IMR-90 (cell line): ENCODE results near the gene PBX4. TPM values are rescaled to one million over a fixed set of nuclear protein-coding genes. Genes with fewer than 3 reads are reported as not detected.

Experiments used
- polyA plus RNA-seq, 3 experiments: library from polyadenylated mRNA; depleted of rRNA; stranded (reverse); fragments of >200 nt; gene quantifications; 2 replicates each; pipeline ENCODE4 v1.2.3, GENCODE V29; 2012; ENCODE audit warnings: low replicate concordance in 1 of 3
- total RNA-seq: library from RNA; depleted of rRNA; stranded (reverse); fragments of >200 nt; gene quantifications from 2 replicates; pipeline ENCODE4 v1.2.3, GENCODE V29; 2012; rRNA removed

Gene PBX4
- total and polyA plus RNA-seq, 2 of the 4 experiments (the other 2 are of a cell fraction): 0.90 to 2.9 TPM

Other genes starting within 250 kb of the PBX4 start
- gene GATAD2A, start 213.0 kb downstream of the PBX4 start, total RNA-seq: 23.5 and 32.8 TPM in 2 replicates
- gene GATAD2A, start 213.0 kb downstream of the PBX4 start, polyA plus RNA-seq (2012; rRNA removed): 33.2 and 44.3 TPM in 2 replicates
- 0.56 and 1.3 TPM in 2 replicates for gene TSSK6, start 103.1 kb downstream of the PBX4 start, total RNA-seq
- gene TSSK6, start 103.1 kb downstream of the PBX4 start, polyA plus RNA-seq (2012; rRNA removed): 2.0 and 2.2 TPM in 2 replicates
- gene NDUFA13, start 102.5 kb downstream of the PBX4 start, total RNA-seq: 30.6 and 33.6 TPM in 2 replicates
- 667 and 912 TPM in 2 replicates for gene NDUFA13, start 102.5 kb downstream of the PBX4 start, polyA plus RNA-seq (2012; rRNA removed)
- gene YJEFN3, start 89.8 kb downstream of the PBX4 start, total RNA-seq: 0.56 and 0.72 TPM in 2 replicates
- gene YJEFN3, start 89.8 kb downstream of the PBX4 start, polyA plus RNA-seq (2012; rRNA removed): 4.0 and 4.8 TPM in 2 replicates
- gene CILP2, start 80.4 kb downstream of the PBX4 start, total RNA-seq: 0.18 and 0.28 TPM in 2 replicates
- gene CILP2, start 80.4 kb downstream of the PBX4 start, polyA plus RNA-seq (2012; rRNA removed): 0.87 and 0.96 TPM in 2 replicates
- under 0.01 and 0.28 TPM in 2 replicates for gene LPAR2, start 9.5 kb upstream of the PBX4 start, total RNA-seq
- gene LPAR2, start 9.5 kb upstream of the PBX4 start, polyA plus RNA-seq (2012; rRNA removed): 4.1 and 5.4 TPM in 2 replicates
- gene GMIP, start 25.0 kb upstream of the PBX4 start, total RNA-seq: 4.1 and 4.4 TPM in 2 replicates
- 10.9 and 11.0 TPM in 2 replicates for gene GMIP, start 25.0 kb upstream of the PBX4 start, polyA plus RNA-seq (2012; rRNA removed)
- 13.3 and 15.8 TPM in 2 replicates for gene ATP13A1, start 45.0 kb upstream of the PBX4 start, total RNA-seq
- gene ATP13A1, start 45.0 kb upstream of the PBX4 start, polyA plus RNA-seq (2012; rRNA removed): 43.8 and 44.3 TPM in 2 replicates
- gene ZNF101, start 50.2 kb upstream of the PBX4 start, total RNA-seq: 7.3 and 8.3 TPM in 2 replicates
- gene ZNF101, start 50.2 kb upstream of the PBX4 start, polyA plus RNA-seq (2012; rRNA removed): 2.2 and 2.8 TPM in 2 replicates
- gene ZNF14, start 114.4 kb upstream of the PBX4 start, total RNA-seq: 5.4 and 5.6 TPM in 2 replicates
- 1.0 and 1.2 TPM in 2 replicates for gene ZNF14, start 114.4 kb upstream of the PBX4 start, polyA plus RNA-seq (2012; rRNA removed)
- gene ZNF506, start 203.1 kb upstream of the PBX4 start, total RNA-seq: 6.1 and 8.1 TPM in 2 replicates
- gene ZNF506, start 203.1 kb upstream of the PBX4 start, polyA plus RNA-seq (2012; rRNA removed): 2.0 and 2.4 TPM in 2 replicates
- gene ZNF253, start 247.2 kb upstream of the PBX4 start, total RNA-seq: 3.4 and 3.6 TPM in 2 replicates
- 0.63 and 0.74 TPM in 2 replicates for gene ZNF253, start 247.2 kb upstream of the PBX4 start, polyA plus RNA-seq (2012; rRNA removed)